Measurements from ENCODE around the gene CPSF4.

DNA sequence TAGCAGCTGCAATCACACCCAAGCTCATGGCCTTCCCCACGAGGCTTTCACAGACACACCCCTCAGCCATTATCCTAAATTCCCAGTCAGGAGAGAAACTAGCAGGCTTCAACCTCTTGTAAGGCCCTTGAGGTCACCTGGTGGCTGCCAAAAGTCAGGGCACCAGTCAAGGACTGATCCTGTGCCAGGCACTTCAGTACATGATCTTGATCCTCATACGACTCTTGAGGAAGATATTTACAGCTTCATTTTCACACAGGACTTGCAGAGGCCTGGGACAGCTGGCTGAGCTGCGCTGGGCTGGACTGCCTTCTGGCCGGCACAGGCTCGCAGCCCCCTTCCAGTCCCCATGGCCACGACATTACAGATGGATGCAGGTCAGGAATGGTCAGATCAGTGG, 39.1 kb upstream of the CPSF4 start:
- TF ChIP-seq, protein P1, sequence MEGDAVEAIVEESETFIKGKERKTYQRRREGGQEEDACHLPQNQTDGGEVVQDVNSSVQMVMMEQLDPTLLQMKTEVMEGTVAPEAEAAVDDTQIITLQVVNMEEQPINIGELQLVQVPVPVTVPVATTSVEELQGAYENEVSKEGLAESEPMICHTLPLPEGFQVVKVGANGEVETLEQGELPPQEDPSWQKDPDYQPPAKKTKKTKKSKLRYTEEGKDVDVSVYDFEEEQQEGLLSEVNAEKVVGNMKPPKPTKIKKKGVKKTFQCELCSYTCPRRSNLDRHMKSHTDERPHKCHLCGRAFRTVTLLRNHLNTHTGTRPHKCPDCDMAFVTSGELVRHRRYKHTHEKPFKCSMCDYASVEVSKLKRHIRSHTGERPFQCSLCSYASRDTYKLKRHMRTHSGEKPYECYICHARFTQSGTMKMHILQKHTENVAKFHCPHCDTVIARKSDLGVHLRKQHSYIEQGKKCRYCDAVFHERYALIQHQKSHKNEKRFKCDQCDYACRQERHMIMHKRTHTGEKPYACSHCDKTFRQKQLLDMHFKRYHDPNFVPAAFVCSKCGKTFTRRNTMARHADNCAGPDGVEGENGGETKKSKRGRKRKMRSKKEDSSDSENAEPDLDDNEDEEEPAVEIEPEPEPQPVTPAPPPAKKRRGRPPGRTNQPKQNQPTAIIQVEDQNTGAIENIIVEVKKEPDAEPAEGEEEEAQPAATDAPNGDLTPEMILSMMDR (IDR thresholded peaks at IDR 0.05): no peak
- no peak for TF ChIP-seq POLR2A (IDR thresholded peaks at IDR 0.05)

All from thyroid gland (tissue), 4 donors.